ENCODE measurements around the gene BNIP2. TPM values are rescaled to one million over a fixed set of nuclear protein-coding genes. Genes with fewer than 3 reads are reported as not detected.

Gene BNIP2
- total RNA-seq, 1 experiment from 2014 or later, result 43.5 TPM

- H3K36me3 Mint-ChIP-seq (ENCODE audit: insufficient read depth in 1 of 3, low read depth in 3 of 3), result no peaks in the 10 kb centered on the region
- Histone ChIP-seq H3K79me2 (ENCODE audit: insufficient read depth, low read length) (no peaks in the 10 kb centered on the region), H3K23ac (ENCODE audit: insufficient read length, low read depth, low read length) (no peak overlapping the region), H2BK120ac (ENCODE audit: low read depth, low read length, poor library complexity, severe bottlenecking) (no peak overlapping the region), H2AK5ac (ENCODE audit: insufficient read length, low read length) (no peak overlapping the region), H3K14ac (ENCODE audit: insufficient read depth, low read length) (no peak overlapping the region), H4K20me1 (ENCODE audit: control insufficient read depth, insufficient read depth, insufficient read length) (no peaks in the 10 kb centered on the region), H3K9ac (ENCODE audit: extremely low read depth, insufficient read length, low read length) (no peak overlapping the region), H2BK5ac (ENCODE audit: insufficient read length, low read length) (no peak overlapping the region), H4K5ac (ENCODE audit: insufficient read length, low read depth, low read length) (no peak overlapping the region), H2BK12ac (ENCODE audit: insufficient read length, low read depth, low read length) (no peak overlapping the region), H3K27ac (ENCODE audit: insufficient read length, low read depth, low read length) (no peak overlapping the region), H4K8ac (replicated peaks; ENCODE audit: insufficient read length, low read depth, low read length) (no peak overlapping the region), H2BK20ac (ENCODE audit: low read depth, low read length, poor library complexity, severe bottlenecking) (no peak overlapping the region), H3K4ac (ENCODE audit: low read depth, low read length) (no peak overlapping the region), H3K18ac (ENCODE audit: insufficient read length, low read depth, low read length) (no peak overlapping the region), H4K91ac (ENCODE audit: insufficient read length, low read depth, low read length) (no peak overlapping the region), H2AFZ (ENCODE audit: low read length) (no peak overlapping the region), H3K56ac (ENCODE audit: insufficient read length, low read depth, low read length) (no peak overlapping the region), H3T11ph (ENCODE audit: low read length) (no peak overlapping the region), H3K4me2 (ENCODE audit: insufficient read depth, insufficient read length, low read length) (no peak overlapping the region), H3K4me1 (ENCODE audit: insufficient read depth, low read length) (no peaks in the 10 kb centered on the region; the same call in 1 of the 2 replicates), H2BK15ac (ENCODE audit: low read depth, low read length) (no peak overlapping the region), H3K23me2 (ENCODE audit: insufficient read length, low read depth, low read length, poor library complexity, severe bottlenecking) (no peaks in the 10 kb centered on the region), H3K79me1 (ENCODE audit: insufficient read depth, low read depth, low read length, poor library complexity, severe bottlenecking) (no peaks in the 10 kb centered on the region), H3K9me3 (ENCODE audit: control insufficient read depth, low read depth, low read length) (no peaks in the 10 kb centered on the region), H3K27me3 (ENCODE audit: insufficient read depth, low read length) (no peaks in the 10 kb centered on the region)
- no peak for DNase-seq
- no CpG with 5 or more reads among the region's 3 CpGs for WGBS (ENCODE audit: extremely low coverage, insufficient read length, low lambda C conversion rate)
- H3K4me3 Mint-ChIP-seq, result no peak overlapping the region
- no peaks in the 10 kb centered on the region for H3K4me1 Mint-ChIP-seq
- TF ChIP-seq CTCF (conservative IDR thresholded peaks at IDR 0.05), result no peak
- no peaks in the 10 kb centered on the region for H3K9me3 Mint-ChIP-seq
- no peaks in the 10 kb centered on the region; the same call in 1 of the 2 replicates for H3K27me3 Mint-ChIP-seq (ENCODE audit: low read depth)
- no peak overlapping the region for H3K27ac Mint-ChIP-seq
These were observed 24.1 kb upstream of the BNIP2 start for GRCh38 chr15:59713177-59713576.
